Measurements from ENCODE around the gene ENDOG.
"Not testable (repeated sequence)": the region's sequence is repeated elsewhere in the genome, so short reads cannot be mapped to it uniquely, and the experiment has no call there.

The ENDOG gene

GRCh38 chr9:128870128-128870940 lies 52.0 kb downstream of the ENDOG start:
- no peak for DNase-seq

DNA sequence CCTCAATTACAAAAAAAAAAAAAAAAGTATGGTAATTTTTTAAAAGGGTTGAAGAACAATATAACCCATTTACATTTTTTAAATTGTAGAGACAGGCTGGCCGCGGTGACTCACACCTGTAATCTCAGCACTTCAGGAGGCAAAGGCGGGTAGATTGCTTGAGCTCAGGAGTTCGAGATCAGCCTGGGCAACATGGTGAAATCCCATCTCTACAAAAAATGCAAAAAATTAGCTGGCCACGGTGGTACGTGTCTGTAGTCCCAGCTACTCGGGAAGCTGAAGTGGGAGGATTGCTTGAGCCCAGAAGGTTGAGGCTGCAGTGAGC lies 52.6 kb downstream of the ENDOG start:
- not testable (repeated sequence) for DNase-seq

Measured in NCI-H526 treated with DMSO at 0.1 percent for 48 hours (cell line).